WTC11 (cell line): Measurements from ENCODE around the gene CDIPT. TPM values are rescaled to one million over a fixed set of nuclear protein-coding genes. Genes with fewer than 3 reads are reported as not detected.

Source experiments
- ATAC-seq: fragments of 200-7000 bp; cut with Tn5 transposase; 2 replicates; pipeline ENCODE4 v1.10.0; 2021; ENCODE audit warnings: mild to moderate bottlenecking, moderate library complexity
- CTCF ChIA-PET: fragments of 300-600 bp; sonication (Branson Sonifier 250); formaldehyde crosslinking; loops from one replicate; lab custom pipeline; 2021; ENCODE audit warnings: antibody characterized with exemption; lab: Charles Lee
- POLR2A ChIA-PET: fragments of 350-600 bp; sonication (Branson Sonifier 250); formaldehyde crosslinking; loops from one replicate; lab custom pipeline; 2021; ENCODE audit warnings: antibody characterized with exemption; lab: Charles Lee
- DNase-seq: peaks from one replicate; pipeline ENCODE4 v3.0.0; 2021; ENCODE audit warnings: low spot score
- H3K27ac Mint-ChIP-seq: 2 replicates; pipeline ENCODE4 v1.8.0; 2021; ENCODE audit warnings: mixed read lengths
- H3K27me3 Mint-ChIP-seq: 2 replicates; pipeline ENCODE4 v1.8.0; 2021; ENCODE audit warnings: low read depth, mild to moderate bottlenecking, moderate library complexity, mixed read lengths
- H3K36me3 Mint-ChIP-seq: 2 replicates; pipeline ENCODE4 v1.8.0; 2021; ENCODE audit warnings: mixed read lengths
- H3K4me1 Mint-ChIP-seq: 2 replicates; pipeline ENCODE4 v1.8.0; 2022; ENCODE audit warnings: mixed read lengths
- H3K4me3 Mint-ChIP-seq: 2 replicates; pipeline ENCODE4 v1.8.0; 2021; ENCODE audit warnings: mild to moderate bottlenecking, moderate library complexity, mixed read lengths
- H3K9me3 Mint-ChIP-seq: 2 replicates; pipeline ENCODE4 v1.8.0; 2021; ENCODE audit warnings: mixed read lengths
- ATF1 ChIP-seq: sonication (generic); formaldehyde crosslinking; IDR thresholded peaks from 2 replicates; pipeline ENCODE4 v1.8.1; 2023; ENCODE audit warnings: mild to moderate bottlenecking, moderate library complexity, missing genetic modification reagents
- CREB1 ChIP-seq: sonication (generic); formaldehyde crosslinking; IDR thresholded peaks from 2 replicates; pipeline ENCODE4 v1.8.0; 2023; ENCODE audit warnings: mild to moderate bottlenecking, missing genetic modification reagents
- FOXK1 ChIP-seq: sonication (generic); formaldehyde crosslinking; IDR thresholded peaks from 2 replicates; pipeline ENCODE4 v1.8.0; 2022; ENCODE audit warnings: mild to moderate bottlenecking, moderate library complexity, missing genetic modification reagents
- HMGA2 ChIP-seq: fragments of 250-450 bp; sonication (Bioruptor Pico); IDR thresholded peaks from 2 replicates; pipeline ENCODE4 v1.4.0; 2021; ENCODE audit warnings: mild to moderate bottlenecking, moderate library complexity
- JAZF1 ChIP-seq: fragments of 250-450 bp; sonication (Bioruptor Pico); IDR thresholded peaks from 2 replicates; pipeline ENCODE4 v1.9.0; 2021; ENCODE audit warnings: moderate library complexity, mild to moderate bottlenecking, inconsistent platforms
- MYBL2 ChIP-seq: sonication (generic); formaldehyde crosslinking; IDR thresholded peaks from 2 replicates; pipeline ENCODE4 v1.8.1; 2023; ENCODE audit warnings: mild to moderate bottlenecking, moderate library complexity, missing genetic modification reagents
- SOX15 ChIP-seq: fragments of 250-450 bp; sonication (Bioruptor Pico); IDR thresholded peaks from 2 replicates; pipeline ENCODE4 v1.9.0; 2021; ENCODE audit warnings: mild to moderate bottlenecking
- TEAD1 ChIP-seq: sonication (generic); formaldehyde crosslinking; IDR thresholded peaks from 2 replicates; pipeline ENCODE4 v1.8.0; 2022; ENCODE audit warnings: mild to moderate bottlenecking, missing genetic modification reagents
- ZNF423 ChIP-seq: fragments of 250-450 bp; sonication (Bioruptor Pico); IDR thresholded peaks from 2 replicates; pipeline ENCODE4 v2.1.2; 2022; ENCODE audit warnings: mild to moderate bottlenecking, moderate library complexity
- total RNA-seq: library from RNA; stranded (reverse); gene quantifications from 3 replicates; pipeline ENCODE4 v1.2.3, GENCODE V29; 2021
- TF ChIP-seq, protein P1 (sequence below): sonication (generic); formaldehyde crosslinking; IDR thresholded peaks from 2 replicates; pipeline ENCODE4 v1.8.0; 2023; ENCODE audit warnings: missing genetic modification reagents, mild to moderate bottlenecking, borderline replicate concordance
- TF ChIP-seq, protein P2 (sequence below): fragments of 200-600 bp; IDR thresholded peaks from 2 replicates; pipeline ENCODE4 v1.8.0; 2022; ENCODE audit warnings: antibody characterized with exemption
- TF ChIP-seq, protein P3 (sequence below): sonication (generic); formaldehyde crosslinking; IDR thresholded peaks from 2 replicates; pipeline ENCODE4 v1.8.0; 2022; ENCODE audit warnings: mild to moderate bottlenecking, missing genetic modification reagents
- TF ChIP-seq, protein P4 (sequence below): sonication (generic); formaldehyde crosslinking; IDR thresholded peaks from 2 replicates; pipeline ENCODE4 v1.8.0; 2023; ENCODE audit warnings: missing genetic modification reagents
- TF ChIP-seq, protein P5 (sequence below): fragments of 250-450 bp; sonication (Bioruptor Pico); IDR thresholded peaks from 2 replicates; pipeline ENCODE4 v1.9.0; 2021; ENCODE audit warnings: moderate library complexity, mild to moderate bottlenecking, inconsistent platforms, borderline replicate concordance

CDIPT gene
- total RNA-seq, 1 experiment from 2014 or later, result 71.7 TPM

DNA sequence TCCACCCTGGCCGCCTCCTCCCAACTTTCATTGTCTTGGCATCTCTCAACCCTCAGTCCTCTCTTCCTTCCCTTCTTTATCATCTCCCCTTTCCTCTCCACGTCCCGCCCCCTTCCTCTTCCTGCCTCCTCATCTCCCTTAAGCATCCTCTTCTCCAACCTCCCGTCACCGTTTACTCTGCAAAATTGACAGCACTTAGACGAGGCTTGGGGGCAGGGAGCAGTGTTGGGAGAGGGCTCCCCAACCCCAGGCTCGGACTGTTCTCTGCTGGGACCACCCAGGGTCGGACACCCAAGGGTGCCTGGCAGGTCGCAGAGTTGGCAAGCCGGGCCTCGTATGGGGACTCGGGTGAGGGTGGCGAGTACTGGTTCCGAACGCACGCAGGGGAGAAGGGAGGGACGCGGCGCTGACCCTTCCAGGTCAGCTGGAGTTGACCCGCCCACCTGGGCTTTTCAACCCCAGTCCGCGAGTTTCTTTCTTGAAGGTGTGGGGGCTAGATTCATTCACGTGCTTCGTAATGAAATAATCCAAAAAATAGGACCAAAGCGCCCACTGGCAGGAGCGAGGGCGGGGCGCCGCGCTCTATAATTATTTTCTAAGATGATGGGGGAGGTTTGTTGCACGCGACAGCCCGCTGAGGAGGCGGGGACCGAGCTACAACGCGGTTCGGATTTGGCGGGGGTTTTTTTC is 47.8 kb downstream of the CDIPT start:
- peak overlapping the region; percentile 88 for H3K27ac Mint-ChIP-seq
- peak; percentile 30 for DNase-seq
- TF ChIP-seq MYBL2, result 0 out of 2 replicates have a peak, but pooled peaks have one; percentile 34
- TF ChIP-seq, protein P1, sequence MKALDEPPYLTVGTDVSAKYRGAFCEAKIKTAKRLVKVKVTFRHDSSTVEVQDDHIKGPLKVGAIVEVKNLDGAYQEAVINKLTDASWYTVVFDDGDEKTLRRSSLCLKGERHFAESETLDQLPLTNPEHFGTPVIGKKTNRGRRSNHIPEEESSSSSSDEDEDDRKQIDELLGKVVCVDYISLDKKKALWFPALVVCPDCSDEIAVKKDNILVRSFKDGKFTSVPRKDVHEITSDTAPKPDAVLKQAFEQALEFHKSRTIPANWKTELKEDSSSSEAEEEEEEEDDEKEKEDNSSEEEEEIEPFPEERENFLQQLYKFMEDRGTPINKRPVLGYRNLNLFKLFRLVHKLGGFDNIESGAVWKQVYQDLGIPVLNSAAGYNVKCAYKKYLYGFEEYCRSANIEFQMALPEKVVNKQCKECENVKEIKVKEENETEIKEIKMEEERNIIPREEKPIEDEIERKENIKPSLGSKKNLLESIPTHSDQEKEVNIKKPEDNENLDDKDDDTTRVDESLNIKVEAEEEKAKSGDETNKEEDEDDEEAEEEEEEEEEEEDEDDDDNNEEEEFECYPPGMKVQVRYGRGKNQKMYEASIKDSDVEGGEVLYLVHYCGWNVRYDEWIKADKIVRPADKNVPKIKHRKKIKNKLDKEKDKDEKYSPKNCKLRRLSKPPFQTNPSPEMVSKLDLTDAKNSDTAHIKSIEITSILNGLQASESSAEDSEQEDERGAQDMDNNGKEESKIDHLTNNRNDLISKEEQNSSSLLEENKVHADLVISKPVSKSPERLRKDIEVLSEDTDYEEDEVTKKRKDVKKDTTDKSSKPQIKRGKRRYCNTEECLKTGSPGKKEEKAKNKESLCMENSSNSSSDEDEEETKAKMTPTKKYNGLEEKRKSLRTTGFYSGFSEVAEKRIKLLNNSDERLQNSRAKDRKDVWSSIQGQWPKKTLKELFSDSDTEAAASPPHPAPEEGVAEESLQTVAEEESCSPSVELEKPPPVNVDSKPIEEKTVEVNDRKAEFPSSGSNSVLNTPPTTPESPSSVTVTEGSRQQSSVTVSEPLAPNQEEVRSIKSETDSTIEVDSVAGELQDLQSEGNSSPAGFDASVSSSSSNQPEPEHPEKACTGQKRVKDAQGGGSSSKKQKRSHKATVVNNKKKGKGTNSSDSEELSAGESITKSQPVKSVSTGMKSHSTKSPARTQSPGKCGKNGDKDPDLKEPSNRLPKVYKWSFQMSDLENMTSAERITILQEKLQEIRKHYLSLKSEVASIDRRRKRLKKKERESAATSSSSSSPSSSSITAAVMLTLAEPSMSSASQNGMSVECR, result 0 out of 2 replicates have a peak, but pooled peaks have one; percentile 46
- 0 out of 2 replicates have a peak, but pooled peaks have one; percentile 19 for TF ChIP-seq TEAD1 (CRISPR knock-in tag)
- no peak for TF ChIP-seq CREB1 (CRISPR knock-in tag)
- TF ChIP-seq ZNF423 (CRISPR knock-in tag), result peak; percentile 85
- TF ChIP-seq, protein P2, sequence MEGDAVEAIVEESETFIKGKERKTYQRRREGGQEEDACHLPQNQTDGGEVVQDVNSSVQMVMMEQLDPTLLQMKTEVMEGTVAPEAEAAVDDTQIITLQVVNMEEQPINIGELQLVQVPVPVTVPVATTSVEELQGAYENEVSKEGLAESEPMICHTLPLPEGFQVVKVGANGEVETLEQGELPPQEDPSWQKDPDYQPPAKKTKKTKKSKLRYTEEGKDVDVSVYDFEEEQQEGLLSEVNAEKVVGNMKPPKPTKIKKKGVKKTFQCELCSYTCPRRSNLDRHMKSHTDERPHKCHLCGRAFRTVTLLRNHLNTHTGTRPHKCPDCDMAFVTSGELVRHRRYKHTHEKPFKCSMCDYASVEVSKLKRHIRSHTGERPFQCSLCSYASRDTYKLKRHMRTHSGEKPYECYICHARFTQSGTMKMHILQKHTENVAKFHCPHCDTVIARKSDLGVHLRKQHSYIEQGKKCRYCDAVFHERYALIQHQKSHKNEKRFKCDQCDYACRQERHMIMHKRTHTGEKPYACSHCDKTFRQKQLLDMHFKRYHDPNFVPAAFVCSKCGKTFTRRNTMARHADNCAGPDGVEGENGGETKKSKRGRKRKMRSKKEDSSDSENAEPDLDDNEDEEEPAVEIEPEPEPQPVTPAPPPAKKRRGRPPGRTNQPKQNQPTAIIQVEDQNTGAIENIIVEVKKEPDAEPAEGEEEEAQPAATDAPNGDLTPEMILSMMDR, result no peak
- TF ChIP-seq, protein P3, sequence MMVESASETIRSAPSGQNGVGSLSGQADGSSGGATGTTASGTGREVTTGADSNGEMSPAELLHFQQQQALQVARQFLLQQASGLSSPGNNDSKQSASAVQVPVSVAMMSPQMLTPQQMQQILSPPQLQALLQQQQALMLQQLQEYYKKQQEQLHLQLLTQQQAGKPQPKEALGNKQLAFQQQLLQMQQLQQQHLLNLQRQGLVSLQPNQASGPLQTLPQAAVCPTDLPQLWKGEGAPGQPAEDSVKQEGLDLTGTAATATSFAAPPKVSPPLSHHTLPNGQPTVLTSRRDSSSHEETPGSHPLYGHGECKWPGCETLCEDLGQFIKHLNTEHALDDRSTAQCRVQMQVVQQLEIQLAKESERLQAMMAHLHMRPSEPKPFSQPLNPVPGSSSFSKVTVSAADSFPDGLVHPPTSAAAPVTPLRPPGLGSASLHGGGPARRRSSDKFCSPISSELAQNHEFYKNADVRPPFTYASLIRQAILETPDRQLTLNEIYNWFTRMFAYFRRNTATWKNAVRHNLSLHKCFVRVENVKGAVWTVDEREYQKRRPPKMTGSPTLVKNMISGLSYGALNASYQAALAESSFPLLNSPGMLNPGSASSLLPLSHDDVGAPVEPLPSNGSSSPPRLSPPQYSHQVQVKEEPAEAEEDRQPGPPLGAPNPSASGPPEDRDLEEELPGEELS (CRISPR knock-in tag), result no peak
- TF ChIP-seq, protein P4, sequence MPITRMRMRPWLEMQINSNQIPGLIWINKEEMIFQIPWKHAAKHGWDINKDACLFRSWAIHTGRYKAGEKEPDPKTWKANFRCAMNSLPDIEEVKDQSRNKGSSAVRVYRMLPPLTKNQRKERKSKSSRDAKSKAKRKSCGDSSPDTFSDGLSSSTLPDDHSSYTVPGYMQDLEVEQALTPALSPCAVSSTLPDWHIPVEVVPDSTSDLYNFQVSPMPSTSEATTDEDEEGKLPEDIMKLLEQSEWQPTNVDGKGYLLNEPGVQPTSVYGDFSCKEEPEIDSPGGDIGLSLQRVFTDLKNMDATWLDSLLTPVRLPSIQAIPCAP (CRISPR knock-in tag), result no peak
- TF ChIP-seq, all 79 proteins: peak for 4
- no peaks in the 10 kb centered on the region for H3K9me3 Mint-ChIP-seq
- peak overlapping the region; percentile 94 for H3K4me3 Mint-ChIP-seq
- ChIA-PET POLR2A (interaction anchor here (0.7 to 2.9 kb wide), 5 partner anchors 8 to 273 kb away, joined by 3 to 12 read pairs (median 7); partner anchors contain the start of gene MAZ), CTCF (interaction anchor here (0.5 to 5.7 kb wide), 27 partner anchors 8 to 250 kb away, joined by 3 to 81 read pairs (median 5); partner anchors contain the start of genes ALDOA, ASPHD1, HIRIP3 and KIF22)
- no peak for ATAC-seq
- H3K27me3 Mint-ChIP-seq, result no peaks in the 10 kb centered on the region; the same call in 1 of the 2 replicates
- peaks cover 25% of the 10 kb centered on the region for H3K36me3 Mint-ChIP-seq
- peaks cover 59% of the 10 kb centered on the region for H3K4me1 Mint-ChIP-seq

DNA sequence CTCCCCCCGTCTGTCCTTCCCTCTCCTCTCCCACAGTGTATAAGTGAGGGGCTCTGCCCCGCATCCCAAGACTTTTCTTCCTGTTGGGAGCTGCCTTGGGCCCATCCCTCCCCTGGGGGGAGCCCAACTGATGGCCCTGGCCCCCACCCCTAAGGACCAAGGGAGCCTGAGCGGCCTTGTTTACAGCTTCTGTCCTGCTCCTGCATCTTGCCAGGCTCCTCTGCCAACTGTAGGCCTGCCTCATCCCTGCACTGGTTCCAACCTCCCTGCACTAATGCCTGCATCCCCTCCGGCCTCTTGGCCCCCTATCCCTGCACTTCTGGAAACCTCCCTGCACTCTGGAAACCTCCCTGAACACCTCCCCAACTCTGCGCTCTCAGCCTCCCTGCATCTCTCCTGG is 48.4 kb downstream of the CDIPT start:
- POLR2A ChIA-PET, result no interaction called here
- Mint-ChIP-seq H3K27ac (peak overlapping the region; percentile 88), H3K4me3 (peak overlapping the region; percentile 94), H3K27me3 (no peaks in the 10 kb centered on the region; the same call in 1 of the 2 replicates), H3K36me3 (peaks cover 20% of the 10 kb centered on the region), H3K4me1 (peaks cover 59% of the 10 kb centered on the region), H3K9me3 (no peaks in the 10 kb centered on the region)
- ATAC-seq (no peak), DNase-seq (no peak)
- TF ChIP-seq, protein P5, sequence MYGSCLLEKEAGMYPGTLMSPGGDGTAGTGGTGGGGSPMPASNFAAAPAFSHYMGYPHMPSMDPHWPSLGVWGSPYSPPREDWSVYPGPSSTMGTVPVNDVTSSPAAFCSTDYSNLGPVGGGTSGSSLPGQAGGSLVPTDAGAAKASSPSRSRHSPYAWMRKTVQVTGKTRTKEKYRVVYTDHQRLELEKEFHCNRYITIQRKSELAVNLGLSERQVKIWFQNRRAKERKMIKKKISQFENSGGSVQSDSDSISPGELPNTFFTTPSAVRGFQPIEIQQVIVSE (CRISPR knock-in tag), result no peak
- TF ChIP-seq CREB1 (CRISPR knock-in tag), result no peak
- TF ChIP-seq HMGA2 (CRISPR knock-in tag), result no peak
- TF ChIP-seq ATF1 (CRISPR knock-in tag), result no peak
- TF ChIP-seq JAZF1 (CRISPR knock-in tag), result no peak
- TF ChIP-seq SOX15 (CRISPR knock-in tag), result no peak
- no peak for TF ChIP-seq FOXK1
- CTCF ChIA-PET, result interaction anchor here (0.9 to 5.7 kb wide), 8 partner anchors 11 to 217 kb away, joined by 3 to 81 read pairs (median 16); partner anchors contain the start of gene TLCD3B
